ENCODE results near the gene STH. TPM values are rescaled to one million over a fixed set of nuclear protein-coding genes. Genes with fewer than 3 reads are reported as not detected.

The STH gene
- total RNA-seq, 3 donors from 2014 or later: not detected

- H3K9me3 ChIP-seq: no peaks in the 10 kb centered on the region
- no peak for TF ChIP-seq POLR2AphosphoS5 (IDR thresholded peaks at IDR 0.05)
- no peak for TF ChIP-seq POLR2A (IDR thresholded peaks at IDR 0.05)
- TF ChIP-seq CTCF (IDR thresholded peaks at IDR 0.05): no peak
- H3K4me3 ChIP-seq: no peak overlapping the region
- H3K4me1 ChIP-seq: no peaks in the 10 kb centered on the region
- H3K27me3 ChIP-seq: no peaks in the 10 kb centered on the region
- peaks cover 19% of the 10 kb centered on the region for H3K36me3 ChIP-seq
- intact Hi-C loops (cut with DNase I; ENCODE audit: low total_unique reads): no loop called here
- no peak for DNase-seq (ENCODE audit: low spot score in 2 of 2)
- no peak overlapping the region for H3K27ac ChIP-seq
These were observed 39.4 kb downstream of the STH start for GRCh38 chr17:46038414-46038813.

- intact Hi-C loops (cut with DNase I; ENCODE audit: low total_unique reads): no loop called here
- H3K27me3 ChIP-seq: no peaks in the 10 kb centered on the region
- no peaks in the 10 kb centered on the region for H3K9me3 ChIP-seq
- H3K36me3 ChIP-seq: peaks cover 14% of the 10 kb centered on the region
- no peak overlapping the region for H3K27ac ChIP-seq
- H3K4me1 ChIP-seq: peaks cover 0 to 4% of the 10 kb centered on the region in 2 donors
- TF ChIP-seq POLR2A (IDR thresholded peaks at IDR 0.05): no peak
- no peak for TF ChIP-seq POLR2AphosphoS5 (IDR thresholded peaks at IDR 0.05)
- no peak for TF ChIP-seq CTCF (IDR thresholded peaks at IDR 0.05)
- H3K4me3 ChIP-seq: no peak overlapping the region
- DNase-seq (ENCODE audit: low spot score in 2 of 2): no peak
These were observed 39.9 kb downstream of the STH start for GRCh38 chr17:46038937-46039336.

GRCh38 chr17:46039592-46040186 lies 40.6 kb downstream of the STH start:
- H3K9me3 ChIP-seq: no peaks in the 10 kb centered on the region
- no peak overlapping the region for H3K27ac ChIP-seq
- H3K4me1 ChIP-seq: peaks cover 0 to 8% of the 10 kb centered on the region in 2 donors
- no peak overlapping the region for H3K4me3 ChIP-seq
- no peaks in the 10 kb centered on the region for H3K27me3 ChIP-seq
- intact Hi-C loops (cut with DNase I; ENCODE audit: low total_unique reads): no loop called here
- no peak for TF ChIP-seq CTCF (IDR thresholded peaks at IDR 0.05)
- TF ChIP-seq POLR2AphosphoS5 (IDR thresholded peaks at IDR 0.05): no peak
- no peak for TF ChIP-seq POLR2A (IDR thresholded peaks at IDR 0.05)
- peaks cover 14% of the 10 kb centered on the region for H3K36me3 ChIP-seq
- DNase-seq (ENCODE audit: low spot score in 2 of 2): no peak

- intact Hi-C loops (cut with DNase I; ENCODE audit: low total_unique reads): no loop called here
- no peak for DNase-seq (ENCODE audit: low spot score in 2 of 2)
- Histone ChIP-seq H3K27me3 (no peaks in the 10 kb centered on the region), H3K27ac (no peak overlapping the region), H3K9me3 (no peaks in the 10 kb centered on the region), H3K4me1 (peaks cover 0 to 8% of the 10 kb centered on the region in 2 donors), H3K36me3 (peaks cover 5% of the 10 kb centered on the region), H3K4me3 (no peak overlapping the region)
- TF ChIP-seq CTCF (IDR thresholded peaks at IDR 0.05) (no peak), POLR2A (IDR thresholded peaks at IDR 0.05) (no peak), POLR2AphosphoS5 (IDR thresholded peaks at IDR 0.05) (no peak)
These were observed 43.2 kb downstream of the STH start for GRCh38 chr17:46042246-46042645.

- Histone ChIP-seq H3K27ac (no peak overlapping the region), H3K27me3 (no peaks in the 10 kb centered on the region), H3K36me3 (peaks cover 5% of the 10 kb centered on the region), H3K4me3 (no peak overlapping the region), H3K9me3 (no peaks in the 10 kb centered on the region), H3K4me1 (peaks cover 0 to 8% of the 10 kb centered on the region in 2 donors)
- no peak for TF ChIP-seq POLR2AphosphoS5 (IDR thresholded peaks at IDR 0.05)
- no peak for TF ChIP-seq CTCF (IDR thresholded peaks at IDR 0.05)
- TF ChIP-seq POLR2A (IDR thresholded peaks at IDR 0.05): no peak
- DNase-seq (ENCODE audit: low spot score in 2 of 2): no peak
- intact Hi-C loops (cut with DNase I; ENCODE audit: low total_unique reads): no loop called here
These were observed 43.9 kb downstream of the STH start for GRCh38 chr17:46042925-46043324.

All from breast epithelium (tissue), 4 donors.